NCI-H2171 (cell line): ENCODE data around the gene SLC51A.

ENCODE experiments used
- DNase-seq: peaks from one replicate; lab custom pipeline; 2025; lab: John Stamatoyannopoulos, UW

The SLC51A gene

DNA sequence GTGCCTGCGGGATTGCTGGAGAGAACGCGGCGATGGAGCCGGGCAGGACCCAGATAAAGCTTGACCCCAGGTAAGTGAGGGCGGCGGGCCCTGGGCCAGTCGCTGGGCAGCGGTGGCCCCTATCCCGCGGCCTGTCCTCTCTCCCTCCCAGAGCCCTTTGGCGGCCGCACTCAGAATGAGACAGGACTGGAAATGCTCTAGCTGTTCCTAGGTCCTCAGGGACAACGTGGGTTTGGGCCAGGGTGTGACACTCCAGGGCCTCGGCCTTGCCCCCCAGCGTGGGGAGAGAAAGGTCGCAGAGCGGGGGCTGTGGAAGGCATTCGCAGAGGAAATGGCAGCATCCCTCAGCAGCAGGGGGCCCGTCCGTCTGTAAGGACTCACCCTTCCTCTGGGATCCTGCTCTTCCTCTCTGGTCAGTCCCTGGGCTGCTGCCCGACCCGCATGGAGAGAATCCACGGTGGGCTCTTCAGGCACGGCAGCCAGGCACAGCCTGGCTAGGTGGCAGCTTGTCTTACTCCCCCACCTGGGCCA is 412 bp downstream of the SLC51A start:
- no peak for DNase-seq

DNA sequence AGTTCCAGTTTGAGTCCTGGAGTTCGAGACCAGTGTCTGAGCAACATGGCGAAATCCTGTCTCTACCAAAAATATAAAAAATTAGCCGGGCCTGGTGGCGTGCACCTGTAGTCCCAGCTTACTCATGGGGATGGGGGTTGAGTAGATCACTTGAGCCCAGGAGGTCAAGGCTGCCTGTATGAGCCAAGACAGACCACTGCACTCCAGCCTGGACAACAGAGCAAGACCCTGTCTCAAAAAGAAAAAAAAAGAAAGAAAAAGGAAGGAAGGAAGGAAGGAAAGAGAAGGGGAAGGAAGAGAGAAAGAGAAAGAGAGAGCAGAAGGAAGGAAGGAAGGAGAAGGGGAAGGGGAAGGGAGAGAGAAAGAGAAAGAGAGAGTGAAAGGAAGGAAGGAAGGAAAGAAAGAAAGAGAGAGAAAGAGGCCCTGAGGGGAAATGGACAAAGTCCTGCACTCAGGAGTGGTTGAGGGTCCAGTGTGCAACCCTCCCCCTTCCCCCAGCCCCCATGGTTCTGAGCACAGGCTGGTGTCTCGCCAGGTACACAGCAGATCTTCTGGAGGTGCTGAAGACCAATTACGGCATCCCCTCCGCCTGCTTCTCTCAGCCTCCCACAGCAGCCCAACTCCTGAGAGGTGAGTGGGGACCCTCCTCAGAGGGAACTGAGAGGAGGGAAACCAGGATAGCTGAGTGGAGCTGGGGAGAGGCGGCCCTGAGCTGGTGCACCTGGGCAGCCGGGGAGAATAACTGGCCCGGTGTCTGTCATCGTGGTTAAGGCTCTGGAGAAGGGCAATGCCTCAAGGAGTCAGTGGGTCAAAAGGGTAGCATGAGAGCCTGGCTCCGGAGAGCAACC is 1.2 kb downstream of the SLC51A start:
- DNase-seq, result no peak

DNA sequence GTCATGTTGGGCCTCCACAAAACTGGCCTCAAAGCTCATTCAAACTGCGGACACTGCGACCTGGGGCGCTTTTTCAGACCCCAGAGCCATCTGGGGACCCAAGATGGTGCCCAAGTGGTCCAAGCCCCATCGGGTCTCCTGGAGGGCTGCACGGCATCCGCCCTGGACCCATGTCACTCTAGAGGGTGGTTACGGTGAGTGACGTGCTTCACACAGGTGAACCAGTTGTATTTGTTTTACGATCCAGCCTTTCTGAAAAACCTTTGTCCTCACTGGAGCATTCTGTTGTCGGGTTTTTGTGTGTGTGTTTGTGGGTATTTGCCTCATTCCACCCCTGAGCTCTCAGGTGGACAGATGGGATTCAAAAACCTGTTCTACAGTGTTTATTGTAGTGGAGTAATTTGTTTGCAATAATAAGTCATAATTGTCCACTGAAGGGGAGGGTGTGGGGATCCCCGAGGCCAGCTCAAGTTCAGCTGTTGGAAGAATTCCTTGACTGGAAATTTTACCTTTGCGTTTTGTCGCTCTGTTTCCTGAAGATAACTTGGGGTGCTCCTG is 1.9 kb downstream of the SLC51A start:
- DNase-seq, result no peak

DNA sequence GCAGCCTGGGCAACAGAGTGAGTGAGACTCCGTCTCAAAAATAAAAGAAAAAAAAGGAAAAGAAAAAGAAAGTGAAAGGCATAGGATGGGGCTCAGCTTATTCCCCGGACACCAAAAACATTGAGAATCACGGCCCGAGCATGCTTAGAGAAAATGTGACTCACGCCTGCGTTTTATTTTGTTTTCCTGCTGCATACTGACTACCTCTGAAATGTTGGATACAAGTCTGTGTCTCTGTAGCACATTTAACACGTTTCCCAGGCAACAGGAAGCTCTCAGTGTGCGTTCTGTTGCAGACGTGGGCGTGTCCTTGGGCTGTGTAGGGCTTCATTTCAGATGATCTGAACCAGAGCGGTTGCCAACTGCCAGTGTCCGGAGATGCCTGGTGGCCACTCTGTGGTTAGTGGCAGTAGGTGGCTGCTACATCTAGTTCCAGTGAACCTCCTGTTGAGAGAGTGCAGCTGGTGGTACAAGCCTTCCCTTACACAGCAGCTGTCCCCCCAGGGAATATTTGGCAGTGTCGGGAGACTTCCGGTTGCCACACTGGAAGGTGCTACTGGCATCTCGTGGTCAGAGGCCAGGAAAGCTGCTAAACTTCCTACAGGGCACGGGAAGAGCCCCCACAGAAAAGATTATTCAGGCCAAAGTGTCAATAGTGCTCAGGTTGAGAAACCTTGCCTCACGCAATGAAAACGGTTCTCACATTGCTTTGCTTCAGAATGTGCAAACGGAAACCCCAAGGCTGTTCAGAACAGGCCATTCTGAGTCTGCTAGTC is 3.0 kb downstream of the SLC51A start:
- no peak for DNase-seq

DNA sequence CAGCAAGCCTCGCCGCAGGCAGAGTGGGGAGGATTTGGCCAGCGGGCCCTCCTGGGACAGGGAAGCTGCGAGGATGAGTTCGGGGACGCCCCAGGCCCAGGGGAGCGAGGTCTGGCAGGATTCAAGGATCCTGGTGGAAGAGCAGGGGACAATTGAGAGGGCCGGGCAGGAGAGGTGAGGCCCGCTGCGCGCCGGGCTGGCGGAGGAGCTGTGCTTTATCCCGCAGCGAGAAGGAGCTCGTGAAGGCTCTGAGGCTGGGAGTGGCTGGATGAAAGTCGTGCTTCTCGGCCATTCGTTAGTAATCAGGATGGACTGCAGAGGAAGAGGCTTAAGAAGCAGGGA is 3.6 kb downstream of the SLC51A start:
- DNase-seq, result no peak

DNA sequence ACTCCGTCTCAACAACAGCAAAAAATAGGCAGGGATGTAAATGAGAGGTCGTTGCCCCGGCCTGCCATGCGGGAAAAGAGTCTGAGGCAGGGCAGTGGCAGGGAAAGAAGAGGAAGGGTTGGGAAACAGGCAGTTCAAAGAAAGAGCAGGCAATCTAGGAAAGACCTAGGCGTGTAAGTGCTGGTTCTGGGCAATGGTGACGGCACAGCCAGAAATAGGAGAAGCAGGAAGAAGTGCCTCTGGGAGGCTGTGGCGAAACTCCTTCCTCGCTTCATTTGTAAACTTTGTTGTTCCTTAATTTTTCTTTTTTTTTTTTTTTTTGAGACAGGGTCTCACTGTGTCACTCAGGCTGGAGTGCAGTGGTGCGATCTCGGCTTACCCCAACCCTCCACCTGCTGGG is 4.3 kb downstream of the SLC51A start:
- DNase-seq, result no peak

DNA sequence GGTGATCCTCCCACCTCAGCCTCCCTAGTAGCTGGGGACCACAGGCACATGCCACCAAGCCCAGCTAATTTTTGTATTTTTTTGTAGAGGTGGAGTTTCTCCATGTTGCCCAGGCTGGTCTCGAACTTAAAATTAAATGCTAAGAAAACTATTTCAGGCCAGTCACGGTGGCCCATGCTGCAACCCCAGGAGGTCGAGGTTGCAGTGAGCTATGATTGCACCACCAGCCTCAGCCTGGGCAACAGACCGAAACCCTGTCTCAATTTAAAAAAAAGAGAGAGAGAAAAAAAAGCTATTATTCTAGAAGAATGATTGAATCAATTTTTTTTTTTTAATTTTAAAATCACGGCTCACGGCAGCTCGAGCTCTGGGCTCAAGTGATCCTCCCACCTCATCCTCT is 4.7 kb downstream of the SLC51A start:
- DNase-seq, result no peak

DNA sequence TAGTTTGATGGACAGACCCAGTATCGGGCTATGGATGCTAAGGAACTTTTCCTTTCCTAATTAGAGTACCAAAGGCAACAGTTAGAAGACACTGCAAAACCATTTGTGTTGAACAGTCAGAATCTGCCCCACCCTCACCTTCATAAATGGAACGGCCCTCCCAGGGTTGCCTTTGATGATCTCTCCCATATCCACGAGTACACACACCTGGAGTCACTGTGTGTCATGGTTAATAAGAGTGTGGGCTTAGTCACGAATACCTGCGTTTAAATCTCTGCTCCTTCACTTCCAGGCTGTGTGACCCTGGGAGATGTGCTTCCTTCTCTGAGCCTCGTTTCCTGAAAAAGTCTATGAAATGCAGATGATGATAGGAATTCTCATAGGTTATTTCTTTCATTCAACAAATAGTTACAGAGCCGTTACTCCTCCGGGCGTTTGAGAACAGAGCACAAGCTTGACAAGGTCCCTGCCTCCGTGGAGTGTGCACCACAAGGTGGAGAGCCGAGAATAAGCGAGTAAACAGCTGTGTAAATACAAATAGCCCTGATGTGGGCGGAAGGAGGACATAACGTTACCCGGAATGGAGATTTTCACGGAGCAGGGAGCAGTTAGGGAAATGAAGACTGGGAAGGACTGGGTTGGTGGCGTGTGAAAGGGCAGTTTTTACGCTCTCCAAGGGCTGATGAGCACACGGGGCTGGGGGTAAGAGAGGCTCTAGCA is 6.7 kb downstream of the SLC51A start:
- no peak for DNase-seq

DNA sequence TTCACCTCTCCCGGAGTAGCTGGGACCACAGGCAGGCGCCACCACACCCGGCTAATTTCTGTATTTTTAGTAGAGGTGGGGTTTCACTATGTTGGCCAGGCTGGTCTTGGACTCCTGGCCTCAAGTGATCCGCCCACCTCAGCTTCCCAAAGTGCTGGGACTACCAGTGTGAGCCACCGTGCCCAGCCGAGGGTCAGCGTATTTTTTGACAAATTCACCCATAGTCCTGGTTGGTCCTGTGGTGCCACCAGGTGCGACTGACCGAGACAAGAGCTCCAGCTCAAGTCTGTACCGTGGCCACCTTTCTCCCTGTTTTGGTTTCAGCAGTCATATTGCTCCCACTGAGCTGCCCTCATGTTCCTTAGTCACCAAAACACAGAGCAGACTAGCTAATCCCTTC is 8.8 kb downstream of the SLC51A start:
- DNase-seq, result no peak

DNA sequence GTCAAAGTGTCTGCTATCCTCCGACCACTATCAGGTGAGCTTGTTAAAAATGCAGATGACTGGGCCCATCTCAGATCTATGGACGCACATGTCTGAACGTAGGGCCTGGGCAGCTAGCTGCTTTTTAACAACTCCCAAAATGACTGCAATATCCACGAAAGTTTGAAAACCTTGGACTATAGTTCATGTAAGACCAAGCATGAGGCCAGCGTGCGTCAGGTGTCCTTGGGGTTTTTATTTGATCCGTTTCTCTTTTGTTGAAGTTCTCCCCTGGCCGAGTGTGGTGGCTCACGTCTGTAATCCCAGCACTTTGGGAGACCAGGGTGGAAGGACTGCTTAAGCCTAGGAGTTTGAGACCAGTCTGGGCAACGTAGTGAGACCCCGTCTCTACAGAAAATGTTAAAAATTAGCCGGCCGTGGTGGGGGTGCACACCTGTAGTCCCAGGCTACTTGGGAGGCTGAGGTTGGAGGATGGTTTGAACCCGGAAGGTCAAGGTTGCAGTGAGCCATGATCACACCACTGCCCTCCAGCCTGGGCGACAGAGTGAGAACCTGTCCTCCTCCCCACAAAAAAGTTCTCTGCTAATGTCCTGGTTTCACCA is 9.5 kb downstream of the SLC51A start:
- no peak for DNase-seq

DNA sequence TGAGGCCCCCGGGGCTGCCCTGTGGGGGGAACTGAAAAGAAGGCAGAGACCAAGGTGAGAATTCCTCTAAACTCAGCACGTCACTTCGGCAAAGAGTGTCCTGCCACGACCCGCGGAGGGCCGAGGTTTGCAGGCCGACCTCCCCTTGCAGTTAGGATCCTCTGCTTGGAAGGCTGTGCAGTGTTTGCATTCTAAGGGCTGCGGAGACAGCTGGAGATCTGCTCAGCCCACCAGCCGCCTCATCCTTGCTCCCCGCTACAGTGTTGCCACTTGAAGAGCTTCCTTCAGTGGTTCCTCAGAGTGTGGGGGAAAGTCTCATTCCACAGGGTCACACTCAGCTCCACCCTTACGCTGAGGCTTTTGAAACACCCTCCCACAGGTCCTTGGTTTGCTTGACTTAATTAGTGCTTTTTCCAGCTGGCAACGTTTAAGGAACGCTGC is 10.8 kb downstream of the SLC51A start:
- DNase-seq, result no peak

DNA sequence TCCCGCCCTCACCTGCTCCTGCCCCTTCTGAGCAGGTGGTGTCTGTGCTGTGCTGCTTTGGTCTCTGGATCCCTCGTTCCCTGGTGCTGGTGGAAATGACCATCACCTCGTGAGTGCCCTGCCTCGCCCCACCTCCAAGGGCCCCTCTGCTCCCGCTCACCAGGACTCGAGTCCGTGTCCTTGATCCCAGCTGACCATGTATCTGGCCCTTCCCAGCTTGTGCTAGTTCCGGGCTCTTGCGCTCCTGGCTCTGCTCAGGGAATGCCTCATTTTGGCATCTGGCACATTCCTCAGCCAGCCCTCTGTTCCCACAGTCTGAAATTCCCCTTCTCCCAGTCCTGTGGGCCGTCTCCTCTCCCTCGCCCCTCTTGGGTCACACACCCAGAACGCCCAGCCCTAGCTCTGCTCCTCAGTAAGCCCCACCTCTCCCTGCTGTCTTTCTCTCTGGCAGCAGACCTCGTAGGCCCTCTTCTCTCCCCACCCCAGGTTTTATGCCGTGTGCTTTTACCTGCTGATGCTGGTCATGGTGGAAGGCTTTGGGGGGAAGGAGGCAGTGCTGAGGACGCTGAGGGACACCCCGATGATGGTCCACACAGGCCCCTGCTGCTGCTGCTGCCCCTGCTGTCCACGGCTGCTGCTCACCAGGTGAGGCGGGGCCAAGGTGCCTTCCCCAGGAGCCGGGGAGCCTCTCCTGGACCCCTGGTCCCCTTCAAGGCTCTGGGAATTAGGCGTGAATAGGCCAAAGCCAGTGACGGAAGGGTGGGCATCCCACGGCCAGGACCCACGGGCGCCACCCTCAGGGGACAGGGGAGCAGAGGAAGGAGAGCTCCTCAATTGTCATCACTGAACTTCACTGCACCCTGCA is 11.5 kb downstream of the SLC51A start:
- DNase-seq, result no peak

DNA sequence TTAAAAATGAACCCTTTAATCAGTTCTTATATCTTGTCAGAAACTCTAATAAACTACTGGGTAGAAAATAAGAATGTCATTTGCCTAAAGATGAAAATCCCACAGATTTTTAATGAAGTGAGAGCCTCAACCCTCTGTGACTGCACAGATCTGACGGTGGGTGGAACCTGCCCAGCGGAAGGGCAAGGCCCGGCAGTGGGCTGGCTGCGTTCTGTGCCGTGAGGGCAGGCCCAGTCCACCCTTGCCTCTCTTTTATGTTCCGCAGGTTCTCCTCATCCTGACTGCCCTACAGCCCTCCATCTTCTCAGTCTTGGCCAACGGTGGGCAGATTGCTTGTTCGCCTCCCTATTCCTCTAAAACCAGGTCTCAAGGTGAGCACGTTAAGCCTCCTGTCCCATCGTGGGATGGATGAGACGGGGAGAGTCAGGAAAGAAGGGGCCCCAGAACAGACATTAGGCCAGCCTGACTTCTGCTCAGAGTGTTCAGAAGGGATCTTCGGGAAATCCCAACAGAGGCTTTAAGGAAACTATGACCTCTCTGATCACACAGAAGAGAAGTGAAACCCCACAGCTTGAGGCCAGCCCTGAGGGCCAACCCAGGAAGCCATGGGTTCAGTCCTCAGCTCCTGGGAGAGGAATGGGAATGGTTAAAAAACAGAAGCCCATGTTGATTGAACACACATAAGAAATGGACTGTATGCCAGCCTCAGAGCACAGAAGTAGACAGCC is 16.0 kb downstream of the SLC51A start:
- no peak for DNase-seq

DNA sequence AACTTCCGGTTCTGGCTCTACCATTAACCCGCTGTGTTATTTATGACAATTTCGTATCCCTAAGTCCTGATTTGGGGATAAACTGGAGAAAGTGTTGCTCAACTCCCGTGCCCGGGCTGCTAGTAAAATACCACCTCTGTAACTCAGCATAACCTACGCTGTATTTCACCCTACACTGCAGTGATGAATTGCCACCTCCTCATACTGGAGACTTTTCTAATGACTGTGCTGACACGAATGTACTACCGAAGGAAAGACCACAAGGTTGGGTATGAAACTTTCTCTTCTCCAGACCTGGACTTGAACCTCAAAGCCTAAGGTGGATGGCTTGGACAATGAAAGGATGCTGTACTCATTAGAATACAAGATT is 16.5 kb downstream of the SLC51A start:
- no peak for DNase-seq

DNA sequence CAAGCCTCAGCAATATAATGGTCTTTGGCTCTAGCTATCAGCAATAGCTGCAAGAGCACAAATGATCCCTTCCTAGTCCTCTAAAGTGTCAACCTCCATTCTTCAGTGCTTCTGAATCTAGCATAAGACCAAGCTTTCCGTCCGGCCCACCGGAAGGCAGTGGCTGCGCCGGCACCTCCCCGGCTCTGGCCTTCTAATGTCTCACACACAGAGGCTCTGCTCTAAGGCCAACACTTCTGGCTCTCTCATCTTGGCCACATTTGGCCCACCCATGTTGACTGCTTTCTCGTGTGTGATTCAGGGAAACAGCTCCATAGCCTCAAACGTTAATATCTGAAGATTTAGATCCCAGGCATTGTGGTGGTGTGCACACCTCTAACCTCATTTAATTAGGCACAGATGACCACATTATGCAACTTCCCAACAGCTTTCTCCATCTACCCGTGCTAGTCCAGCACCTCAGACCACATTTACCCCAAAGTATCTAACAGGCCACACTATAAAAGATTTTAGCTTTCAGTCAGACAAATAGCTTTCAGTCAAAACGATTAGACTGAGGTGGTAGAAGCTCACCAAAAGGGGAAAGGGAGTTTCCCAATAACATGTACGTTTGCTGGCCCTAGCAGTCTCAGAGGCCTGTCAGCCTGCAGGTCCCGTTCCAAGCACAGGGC is 19.3 kb downstream of the SLC51A start:
- no peak for DNase-seq

DNA sequence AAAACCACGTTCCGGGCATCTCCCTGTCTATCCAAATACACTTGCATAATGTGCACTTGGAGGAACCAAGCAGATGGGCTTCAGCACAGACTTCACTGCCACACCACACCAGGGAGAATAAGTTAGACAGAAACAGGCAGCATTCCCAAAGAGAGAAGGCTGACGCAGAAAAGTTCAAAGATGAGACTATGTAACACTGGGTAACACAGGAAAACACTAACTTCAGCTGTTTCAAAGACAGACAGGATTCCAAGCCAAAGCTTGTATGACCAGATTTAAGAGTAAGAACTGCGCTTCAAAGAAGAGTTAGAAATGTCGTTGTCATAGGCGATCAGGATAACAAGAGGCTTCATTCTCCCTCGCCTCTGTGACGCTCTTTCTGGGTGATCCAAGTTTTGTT is 19.9 kb downstream of the SLC51A start:
- no peak for DNase-seq

DNA sequence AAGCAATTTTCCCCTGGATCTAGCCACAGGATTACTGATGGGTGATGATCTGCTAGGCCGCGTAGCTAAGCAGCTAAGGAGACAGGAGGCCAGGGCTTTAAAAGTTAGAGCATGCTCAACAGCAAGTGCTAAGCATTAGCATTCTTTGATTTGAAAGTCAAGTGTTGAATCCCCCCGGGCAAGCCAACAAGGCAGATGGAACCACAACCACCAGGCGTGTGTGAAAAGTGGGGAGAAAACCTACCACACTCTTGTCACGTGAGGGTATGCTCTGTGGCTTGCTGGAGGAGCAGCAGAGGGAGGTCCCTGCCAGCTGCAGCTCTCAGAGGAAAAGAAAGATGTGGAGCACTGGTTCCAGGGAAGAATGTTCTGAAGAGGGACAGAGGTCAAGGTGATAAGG is 20.9 kb downstream of the SLC51A start:
- no peak for DNase-seq

DNA sequence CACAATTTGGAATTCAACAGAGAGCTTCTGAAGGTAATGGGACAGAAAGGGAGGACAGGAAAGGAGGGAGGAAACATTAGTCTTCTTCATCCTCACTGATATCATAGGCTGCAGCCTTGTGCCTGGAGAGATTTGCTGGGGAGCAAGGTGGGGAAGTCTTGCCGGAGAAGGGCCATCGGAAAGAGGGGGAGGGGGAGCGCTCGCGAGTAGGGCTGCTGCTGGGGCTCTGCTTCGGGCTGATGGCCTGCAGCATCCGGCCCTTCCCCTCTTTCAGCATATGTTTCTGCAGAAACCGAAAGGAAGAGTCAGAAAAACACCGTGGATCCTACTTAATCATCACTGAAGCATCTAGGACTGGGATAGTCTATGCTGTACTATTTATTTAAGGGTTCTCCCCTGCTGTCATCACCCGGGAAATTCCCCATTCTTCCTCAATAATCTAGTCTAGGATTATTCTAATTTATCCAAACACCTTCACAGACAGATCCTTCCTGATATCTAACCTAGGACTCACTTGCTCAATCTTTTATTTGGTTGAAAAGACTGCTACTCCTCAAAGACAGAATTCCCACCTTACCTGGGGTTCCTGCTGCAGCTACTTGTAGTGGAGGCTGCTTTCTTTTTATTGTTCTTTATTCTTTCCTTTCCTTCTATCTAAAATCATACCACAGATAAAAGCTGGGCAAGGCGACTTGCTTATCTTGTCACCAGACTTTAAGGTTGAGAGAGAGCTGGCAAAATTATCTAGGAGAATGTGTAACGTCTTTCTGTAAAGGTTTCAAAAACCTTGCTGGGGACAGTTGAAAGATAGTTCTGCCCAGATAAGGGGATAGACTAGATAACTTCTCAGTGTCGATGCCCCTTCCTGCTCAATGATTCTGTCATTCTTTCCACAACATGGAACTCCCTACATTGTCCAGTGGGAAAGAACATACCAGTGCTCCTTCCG is 22.6 kb downstream of the SLC51A start:
- DNase-seq, result no peak

DNA sequence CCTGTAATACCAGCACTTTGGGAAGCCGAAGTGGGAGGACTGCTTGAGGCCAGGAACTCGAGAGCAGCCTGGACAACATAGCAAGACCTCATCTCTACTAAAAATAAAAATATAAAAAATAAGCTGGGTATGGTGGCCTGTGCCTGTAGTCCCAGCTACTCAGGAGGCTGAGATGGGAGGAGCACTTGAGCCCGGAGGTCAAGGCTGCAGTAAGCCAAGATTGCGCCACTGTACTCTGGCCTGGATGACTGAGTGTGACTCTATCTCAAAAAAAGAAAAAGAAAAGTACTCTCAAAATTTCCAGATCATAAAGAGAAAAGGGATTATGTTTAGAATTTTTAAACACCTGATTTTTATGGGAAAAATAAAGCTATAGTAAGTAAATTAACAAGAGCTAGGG is 24.1 kb downstream of the SLC51A start:
- no peak for DNase-seq
